GM21526 (cell line): Measurements from ENCODE around the gene BTBD1.

Experiments
- ATAC-seq: cut with Tn5 transposase; IDR thresholded peaks from one replicate; pipeline ENCODE4 v1.9.1; 2021; ENCODE audit warnings: moderate library complexity; ENCODE audit not compliant: unreplicated experiment, low FRiP score

Gene BTBD1

GRCh38 chr15:82999426-82999825, 67.6 kb downstream of the BTBD1 start:
- no peak for ATAC-seq

DNA sequence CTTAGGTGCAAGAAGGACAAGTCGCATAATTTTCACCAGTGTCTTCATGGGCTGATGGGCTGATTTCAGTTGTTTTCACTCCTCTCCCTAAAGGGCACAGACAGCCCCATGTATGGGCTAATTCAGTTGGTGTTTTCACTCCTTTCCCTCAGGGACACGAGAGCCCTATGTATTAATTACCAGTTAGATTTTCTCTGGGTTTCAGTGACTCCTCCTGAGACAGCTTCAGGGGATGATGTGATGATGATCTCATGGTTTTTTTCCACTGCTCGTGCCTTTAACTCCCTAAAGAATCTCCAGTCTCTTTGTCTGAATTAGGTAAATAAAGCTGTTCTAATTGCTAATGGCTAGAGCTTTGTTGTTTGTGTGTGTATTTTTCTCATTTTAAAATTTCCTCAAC, 71.1 kb downstream of the BTBD1 start:
- ATAC-seq = no peak

DNA sequence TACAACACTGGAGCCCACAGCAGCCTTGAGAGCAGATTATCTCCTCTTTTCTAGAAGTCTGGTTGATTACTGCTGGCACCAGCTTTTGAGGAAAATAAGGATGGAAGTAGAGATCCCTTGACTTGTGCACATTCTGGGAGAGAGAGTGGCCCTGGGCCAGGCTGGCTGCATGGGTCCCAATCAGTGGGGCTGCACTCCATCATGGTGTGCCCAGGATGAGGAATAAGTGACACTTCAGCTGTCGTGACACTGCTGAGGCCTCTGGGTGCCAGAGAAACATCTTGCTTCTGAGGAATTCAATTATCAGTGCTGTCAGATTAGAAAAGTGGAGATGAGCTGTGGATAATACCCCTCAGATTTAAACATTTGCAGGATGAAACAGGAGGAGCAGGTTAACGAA, 72.0 kb downstream of the BTBD1 start:
- no peak for ATAC-seq

DNA sequence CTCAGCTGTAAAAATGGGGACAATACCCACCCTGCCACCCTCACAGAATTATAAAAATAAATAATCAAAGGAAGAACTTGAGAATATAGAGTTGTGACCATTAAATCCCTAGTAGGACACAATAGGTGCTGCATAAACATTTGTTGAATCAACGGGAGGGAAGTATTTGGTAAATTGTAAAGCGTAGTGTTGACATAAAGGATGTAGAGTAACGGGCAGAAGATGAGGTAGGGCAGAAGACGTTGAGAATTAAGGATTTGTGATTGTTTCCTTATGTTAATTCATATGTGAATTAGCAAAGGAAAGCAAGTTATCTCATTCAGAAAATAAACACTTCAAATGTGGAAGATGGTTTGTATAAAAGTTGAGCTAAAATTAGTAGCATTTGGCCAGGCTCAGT, 73.9 kb downstream of the BTBD1 start:
- no peak for ATAC-seq

GRCh38 chr15:82992436-82992998, 74.5 kb downstream of the BTBD1 start:
- ATAC-seq = no peak

DNA sequence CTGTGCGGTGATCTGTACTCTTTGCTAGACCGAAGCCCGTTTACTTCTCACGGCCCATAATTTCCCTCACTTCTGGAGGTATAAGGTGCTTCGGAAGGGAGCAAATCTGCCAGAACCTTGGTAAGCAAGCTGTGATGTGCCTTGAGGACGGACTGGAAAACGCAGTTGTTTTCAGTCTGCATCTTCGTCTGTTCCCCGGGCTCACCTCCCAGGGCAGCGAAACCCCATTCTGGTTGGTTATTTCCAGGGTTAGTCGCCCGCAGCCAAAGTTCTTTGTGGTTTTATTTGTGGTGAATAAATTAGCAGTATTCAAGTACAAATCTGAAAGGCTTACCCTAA, 80.6 kb downstream of the BTBD1 start:
- peak; percentile 35 for ATAC-seq

DNA sequence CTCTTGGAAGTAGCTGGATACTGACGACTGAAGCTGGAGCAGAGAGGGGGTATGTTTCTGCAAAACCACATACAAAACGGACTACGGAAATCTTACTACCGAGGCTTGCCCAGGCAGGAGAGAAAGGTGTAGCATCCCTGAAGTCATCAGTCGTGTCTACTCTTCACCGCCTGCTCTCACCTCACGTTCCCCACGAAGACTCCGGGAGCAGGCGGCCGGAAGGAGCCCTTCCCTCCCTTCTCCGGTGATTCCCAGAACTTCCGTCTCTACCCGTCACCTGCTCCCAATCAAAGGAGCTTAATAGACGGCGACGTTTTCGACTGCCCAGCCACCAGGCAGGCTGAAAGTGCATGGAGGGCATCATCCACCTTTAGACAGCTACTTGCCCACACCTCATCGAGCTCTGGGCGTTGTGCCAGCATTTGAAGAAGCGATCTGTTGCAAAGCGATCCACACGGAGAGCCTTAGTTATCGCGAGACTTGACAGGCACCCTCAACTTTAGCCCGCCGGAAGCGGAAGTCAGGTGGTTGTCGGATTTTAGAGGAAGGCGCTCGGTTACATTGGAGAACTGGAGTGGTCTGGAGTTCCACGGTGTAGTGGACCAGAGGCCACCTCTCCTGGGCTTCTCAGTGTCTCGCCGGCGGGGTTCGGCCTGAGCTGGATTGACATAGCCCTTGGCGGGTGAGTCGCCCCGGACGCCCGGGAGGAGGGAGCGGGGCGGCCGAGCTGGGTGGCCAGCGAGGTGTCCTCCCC, 81.2 kb downstream of the BTBD1 start, which contains the start of gene RAMAC:
Gene RAMAC, plus strand, starts transcription at position 523 of the 754 bp plus-strand sequence. CDS start 2,809 bp downstream, outside the sequence.
- ATAC-seq = peak; percentile 92

GRCh38 chr15:82980981-82981380, 86.1 kb downstream of the BTBD1 start:
- no peak for ATAC-seq

DNA sequence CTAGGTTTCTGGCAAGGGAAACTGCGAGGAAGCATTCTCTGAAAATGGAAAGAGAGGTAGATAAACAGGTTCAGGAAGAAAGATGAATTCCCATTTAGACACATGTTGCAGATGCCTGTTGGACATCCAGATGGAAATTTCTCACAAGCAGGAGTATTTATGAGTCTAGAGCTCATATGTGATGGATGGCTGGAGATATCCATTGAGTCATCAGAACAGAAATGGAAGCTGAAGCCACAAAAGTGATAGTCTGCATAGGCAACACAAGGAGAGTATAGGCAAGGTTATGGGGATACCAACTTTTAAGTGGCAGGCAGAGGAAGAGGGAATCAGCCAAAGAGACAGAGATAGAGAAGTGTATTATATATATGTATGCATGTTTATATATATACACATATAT, 87.3 kb downstream of the BTBD1 start:
- ATAC-seq = no peak

- no peak for ATAC-seq
Observed at GRCh38 chr15:82978438-82978837, 88.6 kb downstream of the BTBD1 start.

- ATAC-seq = no peak
Observed at GRCh38 chr15:82977076-82977475, 90.0 kb downstream of the BTBD1 start.

DNA sequence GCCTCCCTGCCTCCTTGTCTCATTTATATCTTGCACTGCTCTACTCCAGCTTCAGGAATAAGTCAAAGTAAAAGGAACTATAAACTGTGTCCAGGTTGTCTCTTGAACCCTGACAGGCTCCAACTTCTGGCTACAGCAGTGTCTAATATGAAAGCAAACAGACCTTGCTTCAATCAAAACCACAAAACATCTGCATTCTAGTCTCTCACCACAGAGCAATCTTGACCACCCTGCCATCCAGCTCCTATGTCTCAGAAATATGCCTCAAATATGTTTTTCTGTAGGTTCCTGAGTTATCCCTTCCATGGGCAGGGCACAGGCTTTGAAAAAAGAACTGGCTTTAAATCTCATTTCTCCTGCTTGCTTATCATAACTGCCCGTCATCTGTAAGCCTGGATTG, 94.1 kb downstream of the BTBD1 start:
- no peak for ATAC-seq

DNA sequence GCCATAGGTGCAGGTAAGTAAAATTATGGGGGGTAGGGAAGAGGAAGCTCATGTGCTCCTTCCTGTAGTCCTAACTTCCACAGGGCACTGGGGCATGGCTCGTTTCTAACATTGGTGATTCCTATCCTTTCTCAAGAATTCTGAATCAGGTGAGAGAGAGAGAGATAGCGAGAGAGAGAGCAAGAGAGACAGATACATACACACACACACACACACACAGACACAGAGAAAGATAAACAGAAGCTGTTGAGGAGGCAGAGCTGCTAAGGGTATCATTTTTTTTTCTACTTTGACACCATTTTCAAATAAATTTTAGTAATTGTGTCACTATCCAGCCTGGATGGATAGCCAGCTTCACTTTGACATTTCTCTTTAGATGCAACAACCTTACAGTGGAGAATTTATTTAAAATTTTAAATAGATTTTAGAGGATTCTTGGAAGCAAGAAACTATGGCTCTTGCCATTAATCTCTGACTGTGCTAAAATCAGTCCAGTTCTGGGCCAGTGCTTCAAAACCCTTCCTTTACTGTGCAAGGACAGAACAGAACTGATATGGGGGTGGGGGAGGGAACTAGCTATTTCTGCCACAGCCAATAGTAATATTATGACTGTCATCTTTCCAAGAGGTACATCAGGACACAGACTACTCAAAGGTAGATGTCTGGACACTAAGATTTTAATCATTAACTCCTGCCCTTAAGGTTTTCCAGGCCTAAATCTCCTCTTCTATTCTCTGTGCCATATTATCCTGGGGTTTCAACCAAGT, 95.7 kb downstream of the BTBD1 start:
- no peak for ATAC-seq

DNA sequence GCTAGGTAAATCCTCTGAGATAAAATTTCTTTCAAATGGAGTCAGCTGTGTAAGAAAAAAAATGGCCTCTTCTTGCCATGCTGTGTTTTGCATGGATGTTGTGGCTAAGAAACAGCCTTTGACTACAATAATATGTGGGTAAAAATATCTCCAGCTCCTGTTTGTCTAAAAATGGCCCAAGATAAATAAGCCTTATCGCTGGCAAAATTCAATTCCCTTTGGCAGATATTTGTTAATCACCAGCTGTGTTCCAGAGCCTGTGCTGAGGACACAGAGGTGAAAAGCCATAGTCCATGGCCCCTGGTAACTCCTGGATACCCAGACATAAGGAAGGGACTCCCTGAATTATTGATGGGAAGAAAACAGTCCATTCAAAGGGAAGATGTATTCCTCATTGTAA, 96.4 kb downstream of the BTBD1 start:
- ATAC-seq = no peak

DNA sequence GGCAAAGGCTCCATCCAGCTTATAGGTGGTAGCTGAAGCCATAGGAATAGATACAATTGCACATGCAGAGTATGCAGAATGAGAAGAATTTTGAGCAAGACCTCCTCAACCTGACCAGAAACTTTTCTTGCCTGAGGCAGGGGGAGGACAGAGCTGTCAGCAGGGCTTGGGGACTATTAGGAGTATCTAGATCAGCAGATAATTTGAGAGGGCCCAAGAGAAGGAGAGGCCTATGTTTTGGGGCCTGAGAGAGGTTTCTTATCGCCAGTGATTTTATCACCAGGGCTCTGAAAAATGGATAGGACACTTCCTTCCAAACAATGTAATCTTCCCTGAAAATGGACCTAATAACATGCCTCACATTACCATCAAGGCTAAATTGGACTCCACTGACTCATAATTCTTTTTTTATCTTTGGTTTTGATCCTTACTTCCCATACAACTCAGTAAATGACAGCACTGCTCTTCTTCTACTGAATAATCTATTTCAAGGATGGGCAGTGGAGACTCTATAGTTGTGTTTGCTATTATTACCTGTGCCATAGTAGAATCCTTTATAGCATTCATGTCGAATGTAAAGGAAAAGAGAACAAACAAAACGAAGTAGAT, 96.9 kb downstream of the BTBD1 start:
- ATAC-seq = no peak

- ATAC-seq = no peak
Observed at GRCh38 chr15:82969353-82969752, 97.7 kb downstream of the BTBD1 start.

GRCh38 chr15:82968066-82968465, 99.0 kb downstream of the BTBD1 start:
- ATAC-seq = no peak

GRCh38 chr15:82966671-82967071, 100.4 kb downstream of the BTBD1 start:
- ATAC-seq = peak; percentile 63
